ENCODE results near the gene IER2.
"Not testable (repeated sequence)": the region's sequence is repeated elsewhere in the genome, so short reads cannot be mapped to it uniquely, and the experiment has no call there.

IER2 gene

DNA sequence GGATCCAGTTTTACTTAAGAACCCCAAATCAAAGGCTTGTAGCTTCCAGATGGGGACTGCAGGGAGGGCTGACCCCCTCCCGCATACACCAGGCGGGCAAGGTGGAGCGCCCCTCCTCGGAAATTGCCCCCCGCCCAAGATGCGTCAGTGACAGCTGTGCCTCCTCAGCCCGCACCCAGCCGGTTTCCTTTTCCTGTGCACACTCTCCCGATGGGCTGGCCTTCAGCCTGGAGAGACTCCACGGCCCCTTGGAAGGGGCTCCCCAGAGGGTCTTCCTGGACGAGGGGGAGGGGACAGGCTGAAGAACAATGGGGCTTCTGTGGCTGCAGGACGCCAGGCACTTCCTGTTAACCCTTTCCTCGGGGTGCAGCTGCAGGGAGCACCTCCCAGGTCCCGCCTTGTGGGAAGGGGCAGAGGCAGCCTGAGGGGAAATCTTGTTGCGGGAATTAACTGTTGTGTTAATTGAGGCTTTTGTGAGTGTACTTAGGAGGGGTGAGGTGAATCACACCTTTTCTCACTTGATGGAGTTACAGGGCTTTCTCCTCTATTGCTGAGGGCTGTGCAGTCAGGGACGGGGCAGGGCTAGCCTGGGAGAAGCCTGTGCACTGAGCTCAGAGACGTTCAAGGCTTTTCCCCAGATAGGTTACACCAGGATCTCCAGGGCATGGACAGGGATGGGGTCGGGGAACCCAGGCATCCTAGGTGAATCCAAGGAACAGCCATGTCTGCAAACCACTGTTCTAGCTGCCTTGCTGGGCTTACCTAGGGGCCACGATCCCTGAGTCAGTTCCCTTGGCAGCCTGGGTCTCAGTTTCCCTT, 14.3 kb downstream of the IER2 start:
- peak overlapping the region; percentile 73 for H3K4me3 Mint-ChIP-seq
- peaks cover 70% of the 10 kb centered on the region for H3K4me1 Mint-ChIP-seq
- H3K36me3 Mint-ChIP-seq: no peaks in the 10 kb centered on the region
- H3K27ac Mint-ChIP-seq: peak overlapping the region; percentile 81
- no peaks in the 10 kb centered on the region for H3K27me3 Mint-ChIP-seq
- no peaks in the 10 kb centered on the region for H3K9me3 Mint-ChIP-seq

DNA sequence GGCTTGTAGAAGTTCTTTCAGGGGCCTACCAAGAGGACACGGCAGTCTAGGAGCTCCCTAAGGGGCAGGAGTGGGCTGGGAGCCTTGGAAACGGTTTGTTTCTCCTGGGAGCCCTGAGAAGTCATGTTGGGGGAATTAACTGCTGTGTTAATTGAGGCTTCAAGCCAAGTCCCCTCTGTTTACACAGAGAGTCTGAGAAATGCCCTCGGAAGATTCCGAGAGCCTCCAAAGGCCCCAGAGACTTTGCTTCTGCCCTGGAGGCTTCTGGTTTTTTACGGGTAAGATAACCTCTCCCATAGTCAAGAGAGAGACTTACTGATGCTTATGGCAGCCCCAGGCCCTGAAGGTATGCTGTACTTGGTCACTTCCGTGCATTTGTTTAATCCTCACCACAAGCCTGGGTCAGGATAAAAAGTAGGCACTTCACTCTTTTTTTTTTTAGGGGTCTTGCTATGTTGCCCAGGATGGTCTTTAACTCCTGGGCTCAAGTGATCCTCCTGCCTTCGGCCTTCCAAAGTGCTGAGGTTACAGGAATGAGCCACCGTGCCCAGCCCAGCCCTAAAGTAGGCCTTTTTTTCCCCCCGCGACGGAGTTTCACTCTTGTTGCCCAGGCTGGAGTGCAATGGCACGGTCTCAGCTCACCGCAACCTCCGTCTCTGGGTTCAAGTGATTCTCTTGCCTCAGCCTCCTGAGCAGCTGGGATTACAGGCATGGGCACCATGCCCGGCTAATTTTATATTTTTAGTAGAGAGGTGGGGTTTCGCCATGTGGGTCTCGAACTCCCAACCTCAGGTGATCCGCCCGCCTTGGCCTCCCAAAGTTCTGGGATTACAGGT, 15.2 kb downstream of the IER2 start:
- peak overlapping the region; percentile 12 for H3K27ac Mint-ChIP-seq
- no peaks in the 10 kb centered on the region for H3K9me3 Mint-ChIP-seq
- peaks cover 73% of the 10 kb centered on the region for H3K4me1 Mint-ChIP-seq
- no peak overlapping the region for H3K4me3 Mint-ChIP-seq
- H3K36me3 Mint-ChIP-seq: no peaks in the 10 kb centered on the region
- H3K27me3 Mint-ChIP-seq: no peaks in the 10 kb centered on the region

DNA sequence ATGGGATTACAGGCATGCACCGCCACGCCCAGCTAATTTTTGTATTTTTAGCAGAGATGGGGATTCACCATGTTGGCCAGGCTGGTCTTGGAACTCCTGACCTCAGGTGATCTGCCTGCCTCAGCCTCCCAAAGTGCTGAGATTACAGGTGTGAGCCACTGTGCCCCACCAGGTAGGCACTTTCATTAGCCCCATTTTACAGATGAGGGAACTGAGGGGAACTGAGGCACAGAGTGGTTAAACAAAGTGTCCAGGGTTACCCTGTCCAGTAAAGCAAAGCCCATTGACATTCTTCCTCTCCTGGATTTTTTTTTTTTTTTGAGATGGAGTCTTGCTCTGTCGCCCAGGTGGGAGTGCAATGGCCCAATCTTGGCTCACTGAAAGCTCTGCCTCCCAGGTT, 15.9 kb downstream of the IER2 start:
- not testable (repeated sequence) for H3K27me3 Mint-ChIP-seq, H3K9me3 Mint-ChIP-seq
- peaks cover 72% of the 10 kb centered on the region for H3K4me1 Mint-ChIP-seq

DNA sequence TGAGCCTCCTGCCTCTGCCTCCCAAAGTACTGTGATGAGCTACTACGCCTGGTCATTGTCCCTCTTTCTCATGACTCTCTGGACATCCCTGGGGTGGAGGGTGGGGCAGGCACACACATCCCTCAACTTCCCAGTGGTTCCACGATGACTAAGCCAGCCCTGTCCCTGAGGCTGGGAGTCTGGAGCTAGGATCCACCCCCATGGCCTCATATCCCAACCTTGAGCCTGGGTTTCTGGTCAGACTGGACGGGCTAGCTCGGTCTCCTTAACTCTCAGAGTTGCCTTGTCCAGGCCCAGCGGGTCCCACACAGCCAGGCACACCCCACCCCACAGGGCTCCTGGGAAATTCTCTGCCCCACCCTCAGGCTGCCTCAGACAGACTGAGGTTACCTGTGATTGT, 19.6 kb downstream of the IER2 start:
- H3K27ac Mint-ChIP-seq: peak overlapping the region; percentile 90
- peaks cover 78% of the 10 kb centered on the region for H3K4me1 Mint-ChIP-seq
- H3K4me3 Mint-ChIP-seq: no peak overlapping the region
- H3K27me3 Mint-ChIP-seq: no peaks in the 10 kb centered on the region
- no peaks in the 10 kb centered on the region for H3K36me3 Mint-ChIP-seq
- no peaks in the 10 kb centered on the region for H3K9me3 Mint-ChIP-seq

More for the DNA sequence above, 15.9 kb downstream of the IER2 start:
- H3K27ac Mint-ChIP-seq: peak overlapping the region; percentile 12
- H3K4me3 Mint-ChIP-seq, H3K36me3 Mint-ChIP-seq: not testable (repeated sequence)

DNA sequence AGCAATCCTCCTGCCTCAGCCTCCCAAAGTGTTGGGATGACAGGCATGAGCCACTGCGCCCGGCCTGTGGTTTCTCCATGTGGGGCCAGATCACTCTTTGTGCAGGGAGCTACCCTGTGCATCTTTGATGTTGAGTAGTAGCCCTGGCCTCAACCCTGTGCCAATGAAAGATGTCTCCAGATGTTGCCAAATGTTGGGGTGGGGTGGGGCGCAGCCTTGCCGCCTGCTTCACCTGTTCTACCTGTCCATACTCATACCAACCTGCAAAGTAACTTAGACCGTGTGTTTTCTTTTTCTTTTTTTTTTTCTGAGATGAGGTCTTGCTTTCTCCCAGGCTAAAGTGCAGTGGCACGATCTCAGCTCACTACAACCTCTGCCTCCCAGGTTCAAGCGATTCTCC, 20.9 kb downstream of the IER2 start:
- H3K27ac Mint-ChIP-seq: peak overlapping the region; percentile 98
- no peaks in the 10 kb centered on the region for H3K9me3 Mint-ChIP-seq
- peak overlapping the region; percentile 43 for H3K4me3 Mint-ChIP-seq
- no peaks in the 10 kb centered on the region for H3K36me3 Mint-ChIP-seq
- H3K4me1 Mint-ChIP-seq: peaks cover 72% of the 10 kb centered on the region
- no peaks in the 10 kb centered on the region for H3K27me3 Mint-ChIP-seq

DNA sequence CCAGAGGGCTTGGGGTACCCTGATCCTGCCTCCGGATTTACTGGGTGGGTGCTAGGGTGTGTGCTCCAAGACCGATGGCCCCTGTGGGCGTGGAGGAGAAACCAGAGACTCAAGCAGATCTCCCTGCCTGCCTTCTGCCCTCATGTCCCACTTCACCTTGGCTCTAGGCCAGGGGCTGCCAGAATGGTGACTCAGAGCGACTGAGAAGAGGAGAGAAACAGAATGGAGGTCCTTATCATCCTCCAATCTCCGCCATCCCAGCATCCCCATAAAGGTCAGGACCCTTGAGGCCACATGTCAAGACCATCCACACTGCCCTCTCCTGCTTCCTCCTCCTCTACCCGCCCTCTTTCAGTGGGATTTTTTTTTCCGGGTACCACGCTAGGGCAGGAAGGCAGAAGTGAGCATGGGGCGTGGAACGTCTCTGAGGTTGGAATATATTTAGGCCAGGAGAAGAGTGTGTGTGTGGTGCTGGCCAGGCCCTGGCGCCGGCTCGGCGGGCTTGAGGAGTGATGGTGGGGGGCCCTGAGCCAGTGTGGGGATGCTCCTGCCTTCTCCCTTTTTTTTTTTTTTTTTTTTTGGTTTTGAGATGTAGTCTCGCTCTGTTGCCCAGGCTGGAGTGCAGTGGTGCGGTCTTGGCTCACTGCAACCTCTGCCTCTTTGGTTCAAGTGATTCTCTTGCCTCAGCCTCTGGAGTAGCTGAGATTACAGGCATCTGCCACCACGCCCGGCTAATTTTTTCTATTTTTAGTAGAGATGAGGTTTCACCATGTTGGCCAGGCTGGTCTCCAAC, 22.3 kb downstream of the IER2 start:
- Mint-ChIP-seq H3K36me3 (no peaks in the 10 kb centered on the region), H3K27me3 (no peaks in the 10 kb centered on the region), H3K4me3 (peak overlapping the region; percentile 85), H3K27ac (peak overlapping the region; percentile 98), H3K4me1 (peaks cover 66% of the 10 kb centered on the region), H3K9me3 (no peaks in the 10 kb centered on the region)

DNA sequence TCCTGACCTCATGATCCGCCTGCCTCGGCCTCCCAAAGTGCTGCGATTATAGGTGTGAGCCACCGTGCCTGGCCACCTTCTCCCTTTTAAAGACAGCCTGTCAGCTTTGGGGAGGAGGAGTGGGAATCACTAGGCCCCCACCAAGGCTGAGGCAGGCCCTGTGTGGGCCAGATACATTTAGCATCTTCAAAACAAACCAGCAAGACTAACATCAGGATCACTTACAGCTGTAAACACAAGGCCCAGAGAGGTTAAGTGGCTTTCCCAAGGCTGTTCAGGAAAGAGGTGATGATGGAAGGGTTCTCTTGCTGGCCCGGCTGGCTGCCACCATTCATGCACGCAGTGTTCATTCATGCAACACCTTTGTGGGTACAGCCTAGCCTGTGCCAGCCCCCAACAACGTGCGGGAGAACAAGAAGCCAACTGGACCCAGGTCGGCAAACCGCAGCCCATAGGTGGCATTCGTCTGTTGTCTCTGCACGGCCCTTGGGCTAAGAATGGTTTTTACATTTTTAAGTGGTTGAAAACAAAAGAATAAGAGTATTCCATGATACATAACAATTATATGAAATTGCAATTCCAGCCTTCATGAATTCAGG, 23.0 kb downstream of the IER2 start:
- Mint-ChIP-seq H3K27me3 (no peaks in the 10 kb centered on the region), H3K4me3 (peak overlapping the region; percentile 85), H3K4me1 (peaks cover 64% of the 10 kb centered on the region), H3K9me3 (no peaks in the 10 kb centered on the region), H3K36me3 (no peaks in the 10 kb centered on the region), H3K27ac (peak overlapping the region; percentile 98)

DNA sequence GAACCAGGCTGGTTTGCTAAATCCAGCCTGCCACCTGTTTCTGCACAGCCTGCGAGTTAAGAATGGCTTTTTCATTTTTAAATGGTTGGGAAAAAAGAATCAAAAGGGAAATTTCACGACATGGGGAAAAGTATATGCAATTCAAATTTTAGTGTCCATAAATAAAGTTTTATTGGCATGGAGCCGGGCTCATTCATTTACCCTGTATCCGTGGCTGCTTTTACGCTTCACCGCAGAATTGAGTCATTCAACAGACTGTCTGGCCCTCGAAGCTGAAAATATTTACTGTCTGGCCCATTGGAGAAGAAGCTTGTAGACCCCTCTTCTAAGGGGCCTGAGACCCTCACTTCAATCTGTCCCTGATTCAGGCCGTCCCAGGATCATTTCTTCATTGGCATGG, 26.1 kb downstream of the IER2 start:
- no peaks in the 10 kb centered on the region for H3K27me3 Mint-ChIP-seq
- H3K4me1 Mint-ChIP-seq: peaks cover 54% of the 10 kb centered on the region
- no peaks in the 10 kb centered on the region for H3K9me3 Mint-ChIP-seq
- H3K27ac Mint-ChIP-seq: no peak overlapping the region
- no peaks in the 10 kb centered on the region for H3K36me3 Mint-ChIP-seq
- no peak overlapping the region for H3K4me3 Mint-ChIP-seq

DNA sequence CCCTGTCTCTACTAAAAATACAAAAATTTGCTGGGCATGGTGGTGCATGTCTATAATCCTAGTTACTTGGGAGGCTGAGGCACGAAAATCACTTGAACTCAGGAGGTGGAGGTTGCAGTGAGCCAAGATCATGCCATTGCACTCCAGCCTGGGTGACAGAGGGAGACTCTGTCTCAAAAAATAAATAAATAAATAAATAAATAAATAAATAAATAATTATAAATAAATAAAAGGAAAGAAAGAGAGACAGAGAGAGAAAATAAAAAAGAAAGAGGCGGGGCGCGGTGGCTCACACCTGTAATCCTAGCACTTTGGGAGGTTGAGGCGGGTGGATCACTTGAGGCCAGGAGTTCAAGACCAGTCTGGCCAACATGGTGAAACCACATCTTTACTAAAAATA, 27.4 kb downstream of the IER2 start:
- H3K9me3 Mint-ChIP-seq, H3K4me3 Mint-ChIP-seq, H3K27me3 Mint-ChIP-seq, H3K36me3 Mint-ChIP-seq, H3K27ac Mint-ChIP-seq: not testable (repeated sequence)
- peaks cover 49% of the 10 kb centered on the region for H3K4me1 Mint-ChIP-seq

DNA sequence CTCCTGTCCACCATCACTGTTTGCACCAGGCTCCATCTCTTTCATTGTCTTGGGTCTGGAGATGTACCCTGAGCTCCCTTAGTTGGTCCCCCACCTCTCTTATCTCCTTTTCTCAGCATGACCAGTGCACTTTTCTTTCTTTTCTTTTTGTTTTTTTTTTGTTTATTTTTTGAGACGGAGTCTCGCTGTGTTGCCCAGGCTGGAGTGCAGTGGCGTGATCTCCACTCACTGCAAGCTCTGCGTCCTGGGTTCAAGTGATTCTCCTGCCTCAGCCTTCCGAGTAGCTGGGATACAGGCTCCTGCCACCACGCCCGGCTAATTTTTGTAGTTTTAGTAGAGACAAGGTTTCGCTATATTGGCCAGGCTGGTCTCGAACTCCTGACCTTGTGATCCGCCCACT, 28.1 kb downstream of the IER2 start:
- not testable (repeated sequence) for H3K9me3 Mint-ChIP-seq, H3K4me3 Mint-ChIP-seq, H3K36me3 Mint-ChIP-seq, H3K27me3 Mint-ChIP-seq
- Mint-ChIP-seq H3K27ac (peak overlapping the region; percentile 35), H3K4me1 (peaks cover 42% of the 10 kb centered on the region)

DNA sequence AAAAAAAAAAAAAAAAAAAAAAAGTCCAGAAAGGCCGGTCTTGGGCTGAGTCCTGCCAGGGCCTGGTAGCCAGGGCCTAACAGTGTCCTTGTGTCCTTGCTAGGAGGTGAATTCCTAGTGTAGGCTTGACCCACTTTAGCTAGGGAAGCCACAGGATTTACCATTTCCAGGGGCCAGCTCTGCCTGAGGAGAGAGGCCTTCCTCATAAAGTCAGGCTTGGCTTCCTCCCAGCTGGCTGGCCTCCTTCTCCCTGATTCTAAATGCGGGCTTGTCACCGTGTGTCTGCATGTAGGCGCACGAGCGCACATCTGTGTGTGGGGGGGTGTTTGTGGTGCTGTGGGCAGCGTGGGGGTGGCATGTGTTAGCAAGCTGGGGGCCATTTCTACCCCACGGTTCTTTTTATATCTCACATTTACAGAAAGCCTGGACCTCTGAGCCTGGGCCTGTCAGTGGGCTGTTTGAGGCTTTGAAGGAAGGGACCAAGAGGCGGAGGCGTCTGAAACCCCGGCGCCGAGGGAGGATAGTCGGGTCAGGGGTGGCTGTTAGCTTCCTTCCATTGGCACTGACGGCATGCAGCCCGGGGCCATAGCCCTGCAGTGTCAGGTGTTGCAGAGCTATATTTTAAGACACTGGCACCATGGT, 31.7 kb downstream of the IER2 start:
- Mint-ChIP-seq H3K27me3 (no peaks in the 10 kb centered on the region), H3K27ac (peak overlapping the region; percentile 52), H3K36me3 (no peaks in the 10 kb centered on the region), H3K4me3 (peak overlapping the region; percentile 47), H3K9me3 (no peaks in the 10 kb centered on the region), H3K4me1 (peaks cover 31% of the 10 kb centered on the region)

DNA sequence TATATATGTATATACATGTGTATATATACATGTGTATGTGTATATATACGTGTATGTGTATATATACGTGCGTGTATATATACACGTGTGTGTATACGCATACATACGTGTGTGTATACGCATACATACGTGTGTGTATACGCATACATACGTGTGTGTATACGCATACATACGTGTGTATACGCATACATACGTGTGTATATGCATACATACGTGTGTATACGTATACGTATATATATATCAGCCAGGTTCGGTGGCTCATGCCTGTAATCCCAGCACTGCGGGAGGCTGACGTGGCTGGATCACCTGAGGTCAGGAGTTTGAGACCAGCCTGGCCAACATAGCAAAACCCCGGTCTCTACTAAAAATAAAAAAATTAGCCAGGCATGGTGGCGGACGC, 34.7 kb downstream of the IER2 start:
- H3K9me3 Mint-ChIP-seq, H3K4me3 Mint-ChIP-seq, H3K36me3 Mint-ChIP-seq, H3K27me3 Mint-ChIP-seq, H3K27ac Mint-ChIP-seq: not testable (repeated sequence)
- H3K4me1 Mint-ChIP-seq: peaks cover 39% of the 10 kb centered on the region

DNA sequence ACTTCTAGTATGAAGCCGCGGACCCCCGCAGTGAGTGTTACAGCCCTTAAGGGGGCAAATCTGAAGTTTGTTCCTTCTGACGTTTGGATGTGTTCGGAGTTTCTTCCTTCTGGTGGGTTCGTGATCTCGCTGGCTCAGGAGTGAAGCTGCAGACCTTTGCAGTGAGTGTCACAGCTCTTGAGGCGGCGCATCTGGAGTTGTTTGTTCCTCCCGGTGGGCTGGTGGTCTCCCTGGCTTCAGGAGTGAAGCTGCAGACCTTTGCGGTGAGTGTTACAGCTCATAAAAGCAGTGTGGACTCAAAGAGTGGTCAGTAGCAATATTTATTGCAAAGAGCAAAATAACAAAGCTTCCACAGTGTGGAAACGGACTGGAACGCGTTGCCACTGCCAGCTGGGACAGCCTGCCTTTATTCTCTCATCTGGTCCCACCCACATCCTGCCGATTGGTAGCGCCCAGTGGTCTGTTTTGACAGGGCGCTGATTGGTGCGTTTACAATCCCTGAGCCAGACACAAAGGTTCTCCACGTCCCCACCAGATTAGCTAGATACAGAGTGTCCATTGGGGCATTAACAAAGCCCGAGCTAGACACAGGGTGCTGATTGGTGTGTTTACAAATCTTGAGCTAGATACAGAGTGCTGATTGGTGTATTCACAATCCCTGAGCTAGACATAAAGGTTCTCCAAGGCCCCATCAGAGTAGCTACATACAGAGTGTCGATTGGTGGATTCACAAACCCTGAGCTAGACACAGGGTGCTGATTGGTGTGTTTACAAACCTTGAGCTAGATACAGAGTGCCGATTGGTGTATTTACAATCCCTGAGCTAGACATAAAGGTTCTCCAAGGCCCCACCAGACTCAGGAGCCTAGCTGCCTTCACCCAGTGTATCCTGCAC, 35.8 kb downstream of the IER2 start:
- Mint-ChIP-seq H3K27ac (peak overlapping the region; percentile 86), H3K4me1 (peaks cover 30% of the 10 kb centered on the region)
- not testable (repeated sequence) for H3K27me3 Mint-ChIP-seq, H3K36me3 Mint-ChIP-seq, H3K4me3 Mint-ChIP-seq, H3K9me3 Mint-ChIP-seq

DNA sequence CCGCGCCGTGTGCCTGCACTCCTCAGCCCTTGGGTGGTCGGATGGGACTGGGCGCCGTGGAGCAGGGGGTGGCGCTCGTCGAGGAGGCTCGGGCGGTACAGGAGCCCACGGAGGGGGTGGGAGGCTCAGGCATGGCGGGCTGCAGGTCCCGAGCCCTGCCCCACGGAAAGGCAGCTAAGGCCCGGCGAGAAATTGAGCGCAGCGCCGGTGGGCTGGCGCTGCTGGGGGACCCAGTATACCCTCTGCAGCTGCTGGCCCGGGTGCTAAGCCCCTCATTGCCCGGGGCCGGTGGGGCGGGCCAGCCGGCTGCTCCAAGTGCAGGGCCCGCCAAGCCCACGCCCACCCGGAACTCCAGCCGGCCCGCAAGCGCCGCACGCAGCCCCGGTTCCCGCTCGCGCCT, 36.5 kb downstream of the IER2 start:
- H3K27me3 Mint-ChIP-seq, H3K9me3 Mint-ChIP-seq, H3K27ac Mint-ChIP-seq, H3K36me3 Mint-ChIP-seq, H3K4me3 Mint-ChIP-seq: not testable (repeated sequence)
- H3K4me1 Mint-ChIP-seq: peaks cover 33% of the 10 kb centered on the region

Measured in activated naive CD4-positive, alpha-beta T cell treated with anti-CD3 and anti-CD28 coated beads, Interleukin-2, amount 50 U/mL, for 24 hours (primary cell).